IPS DF 4.7 (cell line): ENCODE data around the gene SMC3.
"Not testable (repeated sequence)": the region's sequence is repeated elsewhere in the genome, so short reads cannot be mapped to it uniquely, and the experiment has no call there.

Source experiments
- DNase-seq: peaks from one replicate; pipeline ENCODE4 v3.0.0-alpha.2; 2013; ENCODE audit warnings: low spot score; ENCODE audit errors: extremely low read depth

The SMC3 gene

GRCh38 chr10:110576220-110576619 lies 8.7 kb downstream of the SMC3 start:
- no peak for DNase-seq

- no peak for DNase-seq
Observed at GRCh38 chr10:110577056-110577455, 9.6 kb downstream of the SMC3 start.

GRCh38 chr10:110584006-110584405 lies 16.5 kb downstream of the SMC3 start:
- DNase-seq: no peak

DNA sequence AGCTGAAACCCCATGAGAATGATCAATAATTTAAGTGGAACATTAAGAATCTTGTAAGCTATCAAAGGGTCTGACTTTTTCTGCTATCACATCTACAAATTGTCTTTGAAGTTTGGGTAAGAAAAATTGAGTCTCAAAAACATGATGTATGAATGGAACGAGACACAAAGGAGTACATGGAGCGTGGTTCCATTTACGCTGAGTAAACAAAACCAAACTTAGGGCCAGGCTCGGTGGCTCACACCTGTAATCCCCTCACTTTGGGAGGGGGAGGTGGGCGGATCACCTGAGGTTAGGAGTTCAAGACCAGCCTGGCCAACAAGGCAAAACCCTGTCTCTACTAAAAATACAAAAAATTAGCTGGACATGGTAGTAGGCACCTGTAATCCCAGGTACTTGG lies 24.3 kb downstream of the SMC3 start:
- no peak for DNase-seq

- no peak for DNase-seq
Observed at GRCh38 chr10:110597476-110597875, 30.0 kb downstream of the SMC3 start.

DNA sequence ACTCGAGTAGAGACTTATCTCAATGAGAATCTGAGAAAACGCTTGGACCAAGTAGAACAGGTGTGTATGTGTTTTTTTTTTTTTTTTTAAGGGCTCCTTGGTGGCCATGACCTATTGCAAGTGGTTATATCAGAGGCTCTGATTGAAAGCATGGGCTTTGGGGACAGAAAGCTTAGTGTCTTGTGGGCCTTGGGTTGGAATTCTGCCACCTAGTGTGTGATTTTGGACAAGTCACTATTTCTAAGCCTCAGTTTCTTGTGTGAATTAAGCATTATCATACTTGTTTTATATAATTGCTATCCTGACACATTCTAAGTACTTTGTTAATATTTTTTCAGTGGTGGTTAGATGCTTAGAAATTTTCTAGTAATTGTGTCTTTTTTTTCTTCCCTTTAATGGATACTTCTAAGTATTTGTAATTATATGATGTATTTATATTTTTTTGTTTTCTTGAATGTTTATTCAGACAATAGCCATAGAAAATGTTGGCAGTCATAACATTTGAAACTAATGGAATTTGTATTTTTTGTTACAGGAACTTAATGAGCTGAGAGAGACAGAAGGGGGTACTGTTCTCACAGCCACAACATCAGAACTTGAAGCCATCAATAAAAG lies 33.1 kb downstream of the SMC3 start:
- DNase-seq: peak; percentile 49

DNA sequence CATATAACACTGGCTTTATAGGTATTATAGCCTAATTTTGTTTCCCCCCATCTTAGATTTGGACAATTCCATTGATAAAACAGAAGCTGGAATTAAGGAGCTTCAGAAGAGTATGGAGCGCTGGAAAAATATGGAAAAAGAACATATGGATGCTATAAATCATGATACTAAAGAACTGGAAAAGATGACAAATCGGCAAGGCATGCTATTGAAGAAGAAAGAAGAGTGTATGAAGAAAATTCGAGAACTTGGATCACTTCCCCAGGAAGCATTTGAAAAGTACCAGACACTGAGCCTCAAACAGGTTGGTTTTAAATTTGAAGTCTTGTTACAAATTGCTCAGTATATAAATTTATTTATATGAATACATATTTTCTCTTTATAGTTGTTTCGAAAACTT lies 34.1 kb downstream of the SMC3 start:
- DNase-seq: no peak

DNA sequence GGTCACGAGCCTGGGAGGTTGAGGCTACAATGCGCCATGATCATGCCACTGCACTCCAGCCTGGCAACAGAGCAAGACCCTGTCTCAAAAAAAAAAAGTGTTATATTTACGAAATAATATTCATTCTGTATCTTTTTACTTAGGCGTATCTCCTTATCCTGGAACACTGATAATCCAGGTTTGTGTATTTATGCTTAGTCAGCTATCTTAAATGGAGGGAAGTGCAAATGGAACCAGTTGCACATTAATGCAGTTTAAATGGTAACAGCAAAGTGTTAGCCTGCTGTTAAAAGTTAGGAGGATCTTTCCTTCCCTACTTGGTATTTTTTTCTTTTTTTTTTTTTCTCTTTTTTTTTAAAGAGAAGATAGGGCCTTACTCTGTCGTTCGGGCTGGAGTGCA lies 40.6 kb downstream of the SMC3 start:
- no peak for DNase-seq

GRCh38 chr10:110609605-110610004 lies 42.1 kb downstream of the SMC3 start:
- DNase-seq: no peak

- peak; percentile 89 for DNase-seq
Observed at GRCh38 chr10:110610308-110610774, 42.8 kb downstream of the SMC3 start.

DNA sequence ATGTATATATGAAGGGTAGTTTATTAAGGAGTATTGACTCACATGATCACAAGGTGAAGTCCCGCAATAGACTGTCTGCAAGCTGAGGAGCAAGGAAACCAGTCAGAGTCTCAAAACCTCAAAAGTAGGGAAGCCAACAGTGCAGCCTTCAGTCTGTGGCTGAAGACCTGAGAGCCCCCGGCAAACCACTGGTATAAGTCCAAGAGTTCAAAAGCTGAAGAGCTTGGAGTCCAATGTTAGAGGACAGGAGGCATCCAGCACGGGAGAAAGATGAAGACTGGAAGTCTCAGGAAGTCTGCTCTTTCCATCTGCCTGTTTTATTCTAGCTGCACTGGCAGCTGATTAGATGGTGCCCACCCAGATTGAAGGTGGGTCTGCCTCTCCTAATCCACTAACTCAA lies 43.3 kb downstream of the SMC3 start:
- DNase-seq: not testable (repeated sequence)

- DNase-seq: no peak
Observed at GRCh38 chr10:110612087-110612486, 44.6 kb downstream of the SMC3 start.

DNA sequence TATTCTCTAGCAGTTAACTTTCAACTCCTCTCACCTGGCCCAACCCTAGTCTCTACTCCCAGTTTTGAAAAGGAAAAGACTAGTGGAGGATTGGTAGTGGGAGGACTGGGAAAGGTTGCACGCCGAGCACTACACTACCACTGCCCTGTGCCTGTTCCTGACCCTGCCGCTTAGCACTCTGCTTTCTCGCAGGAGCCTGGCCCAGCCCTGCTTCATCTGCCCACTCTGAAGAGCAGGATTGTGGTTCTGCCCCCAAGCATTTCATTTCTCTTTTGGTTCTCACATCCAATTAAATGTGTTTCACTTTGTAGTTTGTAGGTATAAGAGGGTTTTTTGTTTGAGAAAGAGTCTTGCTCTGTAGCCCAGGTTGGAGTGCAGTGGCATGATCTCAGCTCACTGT lies 45.1 kb downstream of the SMC3 start:
- no peak for DNase-seq

- DNase-seq: no peak
Observed at GRCh38 chr10:110613341-110613995, 46.0 kb downstream of the SMC3 start.

- DNase-seq: no peak
Observed at GRCh38 chr10:110613996-110614495, 46.6 kb downstream of the SMC3 start.

DNA sequence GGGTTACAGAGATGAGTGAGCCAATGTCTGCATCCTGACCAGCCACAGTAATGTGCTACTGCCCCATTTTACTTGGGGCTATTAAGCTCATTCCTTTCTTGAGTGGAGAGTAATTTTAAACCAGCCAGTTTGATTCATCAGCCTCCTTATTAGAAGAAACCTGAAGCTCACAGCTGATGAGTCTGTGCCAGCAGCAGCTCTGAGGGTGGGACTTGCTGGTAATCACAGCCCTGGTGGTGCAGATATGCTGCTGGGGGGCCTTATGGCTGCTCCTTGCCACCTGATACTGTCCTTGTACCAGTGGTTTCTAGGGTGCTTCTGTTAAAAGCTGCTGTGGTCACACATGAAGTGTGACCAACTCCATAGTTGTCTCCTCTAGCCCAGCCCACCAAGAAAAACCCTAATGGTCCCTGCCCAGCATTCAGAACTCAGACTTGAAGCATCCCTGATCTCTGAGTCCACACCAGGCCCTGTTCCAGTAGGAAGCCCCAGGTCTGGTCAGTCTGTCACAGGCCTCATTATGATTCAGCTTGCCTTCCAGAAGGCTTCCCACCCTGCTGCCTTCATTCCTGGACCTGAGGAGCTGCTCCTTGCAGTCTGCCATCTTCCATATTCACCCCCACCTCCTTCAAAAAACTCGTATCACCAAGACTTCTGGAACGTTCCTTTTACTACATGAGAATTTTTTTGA lies 47.7 kb downstream of the SMC3 start:
- no peak for DNase-seq

GRCh38 chr10:110616493-110617033 lies 49.1 kb downstream of the SMC3 start:
- no peak for DNase-seq

- no peak for DNase-seq
Observed at GRCh38 chr10:110617425-110618229, 50.1 kb downstream of the SMC3 start.

DNA sequence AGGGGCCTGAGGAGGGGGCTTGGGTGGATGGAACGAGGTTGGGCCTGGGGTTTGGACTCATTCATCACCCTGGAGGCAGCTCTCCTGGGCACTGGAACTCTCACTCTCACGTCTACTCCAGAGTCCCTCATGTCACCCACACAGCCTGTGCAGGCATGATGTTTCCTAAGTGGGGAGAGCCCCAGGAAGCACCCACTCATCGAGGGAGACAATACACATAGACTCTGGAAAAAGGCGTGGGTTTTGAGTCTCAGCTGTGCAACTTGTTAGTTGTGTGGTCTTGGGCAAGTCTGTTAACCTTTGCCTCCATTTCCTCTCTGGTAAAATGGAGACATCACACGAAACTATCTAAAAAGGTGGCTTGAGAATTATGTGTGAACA lies 50.7 kb downstream of the SMC3 start:
- DNase-seq: no peak

- no peak for DNase-seq
Observed at GRCh38 chr10:110619514-110620397, 52.3 kb downstream of the SMC3 start.

DNA sequence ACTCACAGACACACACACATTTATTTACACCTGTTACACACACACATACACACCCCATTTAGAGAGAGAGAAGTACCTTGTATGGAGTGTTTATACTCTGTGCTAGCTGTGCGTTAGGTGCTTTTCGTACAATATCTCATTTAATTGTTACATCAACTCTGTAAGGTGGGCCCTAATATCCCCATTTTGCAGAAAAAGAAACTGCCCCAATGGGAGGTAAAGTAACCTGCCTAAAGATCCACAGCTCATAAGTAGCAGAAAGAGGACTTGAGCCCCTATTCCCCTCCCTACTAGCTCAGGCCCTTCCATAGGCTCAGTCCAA lies 52.9 kb downstream of the SMC3 start:
- DNase-seq: no peak
